Measurements from ENCODE around the gene ADAMTS18.

DNA sequence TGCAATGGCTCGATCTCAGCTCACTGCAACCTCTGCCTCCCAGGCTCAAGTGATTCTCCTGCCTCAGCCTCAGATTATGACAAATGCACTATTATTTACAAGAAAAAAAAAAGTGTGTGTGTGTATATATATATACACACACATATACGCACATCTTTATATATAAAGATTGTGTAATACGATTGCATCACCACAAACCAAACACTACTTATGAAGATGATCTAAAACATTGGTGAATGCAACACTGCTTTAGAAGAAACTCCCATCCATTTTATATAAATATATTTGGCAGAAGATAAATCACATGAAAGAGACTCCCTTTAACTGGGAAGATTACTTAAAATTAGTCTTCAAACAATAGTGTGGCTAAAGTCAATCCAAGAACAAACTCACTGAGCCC lies 138.9 kb downstream of the ADAMTS18 start:
- TF ChIP-seq, protein P1, sequence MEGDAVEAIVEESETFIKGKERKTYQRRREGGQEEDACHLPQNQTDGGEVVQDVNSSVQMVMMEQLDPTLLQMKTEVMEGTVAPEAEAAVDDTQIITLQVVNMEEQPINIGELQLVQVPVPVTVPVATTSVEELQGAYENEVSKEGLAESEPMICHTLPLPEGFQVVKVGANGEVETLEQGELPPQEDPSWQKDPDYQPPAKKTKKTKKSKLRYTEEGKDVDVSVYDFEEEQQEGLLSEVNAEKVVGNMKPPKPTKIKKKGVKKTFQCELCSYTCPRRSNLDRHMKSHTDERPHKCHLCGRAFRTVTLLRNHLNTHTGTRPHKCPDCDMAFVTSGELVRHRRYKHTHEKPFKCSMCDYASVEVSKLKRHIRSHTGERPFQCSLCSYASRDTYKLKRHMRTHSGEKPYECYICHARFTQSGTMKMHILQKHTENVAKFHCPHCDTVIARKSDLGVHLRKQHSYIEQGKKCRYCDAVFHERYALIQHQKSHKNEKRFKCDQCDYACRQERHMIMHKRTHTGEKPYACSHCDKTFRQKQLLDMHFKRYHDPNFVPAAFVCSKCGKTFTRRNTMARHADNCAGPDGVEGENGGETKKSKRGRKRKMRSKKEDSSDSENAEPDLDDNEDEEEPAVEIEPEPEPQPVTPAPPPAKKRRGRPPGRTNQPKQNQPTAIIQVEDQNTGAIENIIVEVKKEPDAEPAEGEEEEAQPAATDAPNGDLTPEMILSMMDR (IDR thresholded peaks at IDR 0.05): no peak
- no peak for TF ChIP-seq POLR2A (IDR thresholded peaks at IDR 0.05)
